ENCODE data around the gene SYTL3. TPM values are rescaled to one million over a fixed set of nuclear protein-coding genes. Genes with fewer than 3 reads are reported as not detected.
A peak's percentile ranks its signal among the peaks of the same experiment; 100 is the strongest.

The SYTL3 gene
- total and polyA plus RNA-seq, 10 donors, result 5.9 to 48.3 (median 17.9) TPM

GRCh38 chr6:158711264-158711663 lies 61.4 kb downstream of the SYTL3 start:
- H3K36me3 ChIP-seq, result peaks cover 0 to 65% (median 2%) of the 10 kb centered on the region in 6 donors
- DNase-seq, result peak; percentile 47
- WGBS, 5 donors, result 90 to 94% (median 92%) methylated on average over 10 of the region's 10 CpGs
- no peaks in the 10 kb centered on the region for H3K9me3 ChIP-seq
- H3K4me3 ChIP-seq, result no peak overlapping the region
- no peak overlapping the region for H3K27ac ChIP-seq
- TF ChIP-seq, protein P1, sequence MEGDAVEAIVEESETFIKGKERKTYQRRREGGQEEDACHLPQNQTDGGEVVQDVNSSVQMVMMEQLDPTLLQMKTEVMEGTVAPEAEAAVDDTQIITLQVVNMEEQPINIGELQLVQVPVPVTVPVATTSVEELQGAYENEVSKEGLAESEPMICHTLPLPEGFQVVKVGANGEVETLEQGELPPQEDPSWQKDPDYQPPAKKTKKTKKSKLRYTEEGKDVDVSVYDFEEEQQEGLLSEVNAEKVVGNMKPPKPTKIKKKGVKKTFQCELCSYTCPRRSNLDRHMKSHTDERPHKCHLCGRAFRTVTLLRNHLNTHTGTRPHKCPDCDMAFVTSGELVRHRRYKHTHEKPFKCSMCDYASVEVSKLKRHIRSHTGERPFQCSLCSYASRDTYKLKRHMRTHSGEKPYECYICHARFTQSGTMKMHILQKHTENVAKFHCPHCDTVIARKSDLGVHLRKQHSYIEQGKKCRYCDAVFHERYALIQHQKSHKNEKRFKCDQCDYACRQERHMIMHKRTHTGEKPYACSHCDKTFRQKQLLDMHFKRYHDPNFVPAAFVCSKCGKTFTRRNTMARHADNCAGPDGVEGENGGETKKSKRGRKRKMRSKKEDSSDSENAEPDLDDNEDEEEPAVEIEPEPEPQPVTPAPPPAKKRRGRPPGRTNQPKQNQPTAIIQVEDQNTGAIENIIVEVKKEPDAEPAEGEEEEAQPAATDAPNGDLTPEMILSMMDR (IDR thresholded peaks at IDR 0.05 in 8 of 11, conservative IDR thresholded peaks at IDR 0.05 in 3 of 11), result no peak
- TF ChIP-seq POLR2AphosphoS5 (IDR thresholded peaks at IDR 0.05) (no peak), POLR2A (IDR thresholded peaks at IDR 0.05) (no peak)
- H3K4me1 ChIP-seq, result peaks cover 3 to 46% (median 29%) of the 10 kb centered on the region in 6 donors
- intact Hi-C loops (cut with DNase I; ENCODE audit: low total_unique reads), result no loop called here
- no peaks in the 10 kb centered on the region for H3K27me3 ChIP-seq (replicated peaks in 1 of 7)

DNA sequence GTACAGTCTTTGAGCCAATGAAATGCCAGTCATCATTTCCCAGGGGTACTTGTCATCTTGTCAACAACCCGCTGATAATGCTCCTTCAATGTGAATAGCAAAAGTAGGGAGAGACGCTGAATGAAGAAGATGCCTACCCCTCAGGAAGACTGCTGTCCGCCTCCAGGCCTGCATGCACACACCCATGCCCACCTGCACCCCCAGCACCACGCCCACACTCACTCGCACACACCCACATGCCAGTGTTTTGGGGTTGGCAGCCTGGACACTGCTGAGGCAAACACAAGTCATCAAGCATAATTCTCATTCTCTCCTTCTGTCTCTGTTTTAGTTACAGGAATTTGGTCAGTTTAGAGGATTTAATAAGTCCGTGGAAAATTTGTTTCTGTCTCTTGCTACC lies 63.6 kb downstream of the SYTL3 start:
- 93 to 98% (median 98%) methylated on average over 6 of the region's 6 CpGs for WGBS, 5 donors
- peaks cover 0 to 61% (median 2%) of the 10 kb centered on the region in 6 donors for H3K36me3 ChIP-seq
- TF ChIP-seq POLR2A (IDR thresholded peaks at IDR 0.05) (no peak), POLR2AphosphoS5 (IDR thresholded peaks at IDR 0.05) (no peak)
- TF ChIP-seq, protein P1 (IDR thresholded peaks at IDR 0.05 in 8 of 11, conservative IDR thresholded peaks at IDR 0.05 in 3 of 11), result no peak
- H3K27me3 ChIP-seq (replicated peaks in 1 of 7), result no peaks in the 10 kb centered on the region
- DNase-seq, result no peak
- intact Hi-C loops (cut with DNase I; ENCODE audit: low total_unique reads), result no loop called here
- H3K4me3 ChIP-seq, result no peak overlapping the region
- no peak overlapping the region for H3K27ac ChIP-seq
- H3K9me3 ChIP-seq, result no peaks in the 10 kb centered on the region
- H3K4me1 ChIP-seq, result peaks cover 8 to 46% (median 38%) of the 10 kb centered on the region in 6 donors

DNA sequence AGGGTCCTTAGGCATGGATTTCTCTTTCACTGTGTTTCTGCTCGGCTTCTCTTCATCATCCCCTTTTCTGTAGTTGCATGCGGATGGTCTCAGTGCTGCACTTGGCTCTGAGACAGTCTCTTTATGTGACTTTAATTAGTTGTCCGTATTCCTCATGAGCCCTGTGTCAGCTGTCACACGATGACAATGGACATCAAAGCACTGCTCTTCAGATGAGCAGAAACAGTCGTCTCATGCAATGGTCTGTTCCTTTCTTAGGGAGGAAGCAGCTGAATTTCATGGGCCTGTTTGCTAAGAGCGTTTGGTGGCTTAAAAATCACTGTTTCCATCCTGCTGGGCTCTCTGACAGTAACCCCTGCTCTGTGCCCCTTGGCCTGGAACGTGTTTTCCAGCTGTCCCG lies 64.9 kb downstream of the SYTL3 start:
- Histone ChIP-seq H3K9me3 (no peaks in the 10 kb centered on the region), H3K27me3 (replicated peaks in 1 of 7) (no peaks in the 10 kb centered on the region), H3K4me1 (peaks cover 11 to 55% (median 49%) of the 10 kb centered on the region in 6 donors), H3K36me3 (peaks cover 0 to 64% (median 2%) of the 10 kb centered on the region in 6 donors), H3K27ac (peak overlapping the region; percentile 0 to 93 (median 80)), H3K4me3 (no peak overlapping the region)
- intact Hi-C loops (cut with DNase I; ENCODE audit: low total_unique reads), result no loop called here
- WGBS, 5 donors, result 67 to 78% (median 70%) methylated on average over 8 of the region's 8 CpGs
- DNase-seq, result no peak
- no peak for TF ChIP-seq POLR2A (IDR thresholded peaks at IDR 0.05)
- TF ChIP-seq, protein P1 (IDR thresholded peaks at IDR 0.05 in 8 of 11, conservative IDR thresholded peaks at IDR 0.05 in 3 of 11), result no peak
- TF ChIP-seq POLR2AphosphoS5 (IDR thresholded peaks at IDR 0.05), result no peak

DNA sequence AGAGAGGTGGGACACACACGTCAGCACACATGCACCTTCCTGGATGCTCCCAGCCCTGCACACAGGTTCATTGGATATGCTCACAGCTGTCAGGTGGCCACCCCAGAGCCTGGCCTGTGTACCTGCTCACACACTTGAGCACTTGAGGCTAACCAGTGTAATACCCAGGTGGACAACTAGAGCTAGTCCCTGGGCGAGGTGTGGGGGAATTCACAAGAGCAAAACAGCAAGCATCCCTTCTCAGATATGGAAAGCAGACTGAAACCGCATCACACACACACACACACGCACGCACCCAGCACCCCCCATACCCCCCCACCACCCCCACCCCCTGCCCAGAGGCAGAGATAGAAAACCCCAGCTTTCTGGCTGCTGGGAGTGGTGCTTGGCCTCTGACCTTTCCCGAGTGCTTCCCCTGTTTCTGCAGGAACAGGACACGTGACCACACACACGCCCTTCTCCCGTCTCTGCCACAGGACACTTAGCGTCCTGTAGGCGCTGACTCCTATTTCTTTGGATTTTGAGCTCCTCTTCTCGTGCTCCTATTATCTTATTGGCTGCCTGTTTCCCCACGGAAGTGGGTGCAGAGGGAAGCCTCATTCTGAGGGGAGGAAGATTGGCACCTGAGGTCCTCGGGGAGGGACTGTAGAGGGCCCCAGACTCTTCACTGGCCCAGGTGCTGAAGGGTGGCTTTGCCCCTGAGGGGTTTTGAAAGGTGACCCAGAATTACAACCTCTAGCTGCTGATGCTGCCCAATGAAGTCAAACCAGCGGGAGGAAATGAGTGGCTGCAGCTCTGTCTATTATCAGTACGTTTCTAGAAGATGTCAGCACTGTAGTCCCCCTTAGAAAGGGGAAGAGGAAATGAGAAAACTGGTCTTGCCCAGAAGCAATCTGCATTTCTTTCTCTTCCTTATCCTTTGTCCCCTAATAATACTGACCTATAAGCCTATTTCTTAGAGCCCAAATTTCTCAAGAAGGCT lies 65.8 kb downstream of the SYTL3 start:
- peaks cover 0 to 64% (median 2%) of the 10 kb centered on the region in 6 donors for H3K36me3 ChIP-seq
- H3K9me3 ChIP-seq, result no peaks in the 10 kb centered on the region
- TF ChIP-seq POLR2A (IDR thresholded peaks at IDR 0.05), result no peak
- TF ChIP-seq POLR2AphosphoS5 (IDR thresholded peaks at IDR 0.05), result peak in 2 of 3 donors; percentile 50 to 51
- no peak for DNase-seq
- H3K27ac ChIP-seq, result peak overlapping the region; percentile 30 to 93 (median 83)
- H3K27me3 ChIP-seq (replicated peaks in 1 of 7), result no peaks in the 10 kb centered on the region
- 52 to 65% (median 61%) methylated on average over 15 to 16 of the region's 16 CpGs for WGBS, 5 donors
- intact Hi-C loops (cut with DNase I; ENCODE audit: low total_unique reads), result no loop called here
- peak overlapping the region in 1 of 8 donors; percentile 18 for H3K4me3 ChIP-seq
- peaks cover 11 to 65% (median 57%) of the 10 kb centered on the region in 6 donors for H3K4me1 ChIP-seq

Data from spleen (tissue), 11 donors.